SK-N-SH (cell line): ENCODE measurements around the gene VDR. TPM values are rescaled to one million over a fixed set of nuclear protein-coding genes. Genes with fewer than 3 reads are reported as not detected.

Experiments used
- CTCF ChIA-PET: fragments of 300-600, 350-600 bp; formaldehyde crosslinking; extraction: SDS; loops from one replicate; lab custom pipeline; 2021; lab: Yijun Ruan, JAX
- POLR2A ChIA-PET: fragments of 350-600 bp; sonication (Branson Sonifier 250); formaldehyde crosslinking; extraction: SDS; loops from one replicate; lab custom pipeline; 2020; ENCODE audit warnings: antibody characterized with exemption, inconsistent platforms; lab: Yijun Ruan, JAX
- DNase-seq: peaks from one replicate; pipeline ENCODE4 v3.0.0; 2012
- H2AFZ ChIP-seq: fragments of 200-600 bp; sonication (generic); 2 replicates; pipeline ENCODE4 v1.8.1; 2016; ENCODE audit warnings: antibody characterized with exemption, mild to moderate bottlenecking, low read depth
- H3F3A ChIP-seq: fragments of 200-600 bp; sonication (generic); replicated peaks from 2 replicates; pipeline ENCODE3; 2016; ENCODE audit warnings: antibody characterized with exemption, mild to moderate bottlenecking; ENCODE audit not compliant: insufficient read depth
- H3K27ac ChIP-seq, 2 experiments: fragments of 200-500 bp in 1 of 2; fragments of 200-600 bp in 1 of 2; sonication (Bioruptor generic) in 1 of 2; sonication (generic), shearing (Covaris generic) in 1 of 2; 2 replicates each; pipeline versions ENCODE4 v1.5.1 to v1.6.1; 2014 to 2016; ENCODE audit warnings: low read depth in 2 of 2, inconsistent platforms in 1 of 2, low read length in 1 of 2, mild to moderate bottlenecking in 1 of 2, mixed read lengths in 1 of 2
- H3K27me3 ChIP-seq: fragments of 200-600 bp; sonication (generic), shearing (Covaris generic); 2 replicates; pipeline ENCODE4 v1.6.1; 2016; ENCODE audit warnings: mixed run types; ENCODE audit not compliant: insufficient read depth
- H3K36me3 ChIP-seq, 2 experiments: fragments of 200-500 bp in 1 of 2; fragments of 200-600 bp in 1 of 2; sonication (Bioruptor generic) in 1 of 2; sonication (generic) in 1 of 2; replicated peaks in 1 of 2; 2 replicates each; pipeline versions ENCODE3 to v1.5.1; 2014 to 2016; ENCODE audit warnings: low read length in 1 of 2, mild to moderate bottlenecking in 1 of 2; ENCODE audit not compliant: insufficient read depth in 2 of 2, control insufficient read depth in 1 of 2
- H3K4me1 ChIP-seq, 2 experiments: fragments of 200-500 bp in 1 of 2; fragments of 200-600 bp in 1 of 2; sonication (Bioruptor generic) in 1 of 2; sonication (generic), shearing (Covaris generic) in 1 of 2; 2 replicates each; pipeline versions ENCODE4 v1.5.1 to v1.6.1; 2014 to 2016; ENCODE audit warnings: low read depth in 1 of 2, low read length in 1 of 2, mixed run types in 1 of 2; ENCODE audit not compliant: insufficient read depth in 2 of 2, control insufficient read depth in 1 of 2
- H3K4me2 ChIP-seq: fragments of 200-600 bp; sonication (generic), shearing (Covaris generic); 2 replicates; pipeline ENCODE4 v1.6.1; 2017; ENCODE audit warnings: mixed run types
- H3K4me3 ChIP-seq, 2 experiments: fragments of 200-500 bp in 1 of 2; fragments of 200-600 bp in 1 of 2; sonication (Bioruptor generic) in 1 of 2; sonication (generic), shearing (Covaris generic) in 1 of 2; 2 replicates each; pipeline versions ENCODE4 v1.5.1 to v1.8.1; 2014 to 2016; ENCODE audit warnings: low read depth in 2 of 2, inconsistent platforms in 1 of 2, low read length in 1 of 2, mild to moderate bottlenecking in 1 of 2, mixed read lengths in 1 of 2, moderate library complexity in 1 of 2
- H3K79me2 ChIP-seq: fragments of 200-600 bp; sonication (generic); 2 replicates; pipeline ENCODE4 v1.8.1; 2017; ENCODE audit warnings: mild to moderate bottlenecking; ENCODE audit not compliant: insufficient read depth
- H3K9ac ChIP-seq: fragments of 200-600 bp; sonication (generic); 2 replicates; pipeline ENCODE4 v1.6.1; 2017; ENCODE audit warnings: mixed run types
- H3K9me2 ChIP-seq: fragments of 200-600 bp; sonication (generic); 2 replicates; pipeline ENCODE4 v1.6.1; 2017; ENCODE audit warnings: mixed run types
- H3K9me3 ChIP-seq: fragments of 200-600 bp; sonication (generic); 2 replicates; pipeline ENCODE4 v1.6.1; 2017; ENCODE audit warnings: mixed run types, mild to moderate bottlenecking, moderate library complexity
- H4K20me1 ChIP-seq: fragments of 200-600 bp; sonication (generic); 2 replicates; pipeline ENCODE4 v1.6.1; 2017; ENCODE audit warnings: mild to moderate bottlenecking, mixed run types; ENCODE audit not compliant: insufficient read depth
- CHD2 ChIP-seq: fragments of 150-350 bp; IDR thresholded peaks from 2 replicates; pipeline ENCODE4 v1.6.1; 2018; ENCODE audit warnings: low read length; ENCODE audit not compliant: partially characterized antibody
- GABPA ChIP-seq: IDR thresholded peaks from 2 replicates; pipeline ENCODE4 v1.4.0; 2012; ENCODE audit warnings: low read depth, mild to moderate bottlenecking
- MEF2A ChIP-seq: IDR thresholded peaks from 2 replicates; pipeline ENCODE4 v1.4.0; 2012; ENCODE audit warnings: low read depth, borderline replicate concordance
- NFIC ChIP-seq: IDR thresholded peaks from 2 replicates; pipeline ENCODE4 v1.4.0; 2012; ENCODE audit warnings: borderline replicate concordance
- PBX3 ChIP-seq: IDR thresholded peaks from 2 replicates; pipeline ENCODE4; 2012
- POLR2AphosphoS5 ChIP-seq: IDR thresholded peaks from 2 replicates; pipeline ENCODE4 v1.6.1; 2012; ENCODE audit warnings: low read depth, low read length
- RAD21 ChIP-seq: IDR thresholded peaks from 2 replicates; pipeline ENCODE4 v1.6.1; 2012; ENCODE audit warnings: mild to moderate bottlenecking, low read length
- SMC3 ChIP-seq: IDR thresholded peaks from 2 replicates; pipeline ENCODE4 v1.6.1; 2012; ENCODE audit warnings: low read depth, low read length, improper control_type of control experiment
- TAF1 ChIP-seq: IDR thresholded peaks from 2 replicates; pipeline ENCODE4 v1.6.1; 2012; ENCODE audit warnings: low read depth, mild to moderate bottlenecking, low read length, moderate library complexity, borderline replicate concordance
- USF1 ChIP-seq: IDR thresholded peaks from 2 replicates; pipeline ENCODE4 v1.4.0; 2012; ENCODE audit warnings: low read depth, borderline replicate concordance
- ZBTB33 ChIP-seq: IDR thresholded peaks from 2 replicates; pipeline ENCODE4 v1.4.0; 2012; ENCODE audit warnings: low read depth, borderline replicate concordance
- WGBS: methylation state at CpG from one replicate; pipeline ENCODE4 v1.1.6; 2017; ENCODE audit warnings: low lambda C conversion rate; 5-methylcytosine and 5-hydroxymethylcytosine counted together
- polyA plus RNA-seq, 3 experiments: library from polyadenylated mRNA; depleted of rRNA; stranded (reverse); fragments of >200 nt; gene quantifications; 2 replicates each; pipeline ENCODE4 v1.2.3, GENCODE V29; 2012

The VDR gene
- polyA plus RNA-seq, 1 of the 3 experiments (the other 2 are of a cell fraction) = 0.33 TPM

- H3K27me3 ChIP-seq = no peaks in the 10 kb centered on the region
- peaks cover 0 to 14% of the 10 kb centered on the region in 2 experiments; a peak in 1 of 4 replicates for H3K4me1 ChIP-seq
- 68% methylated on average over 13 of the region's 13 CpGs for WGBS
- H3K9ac ChIP-seq = no peak overlapping the region
- no peaks in the 10 kb centered on the region for H3K9me3 ChIP-seq
- H3K27ac ChIP-seq = no peak overlapping the region
- DNase-seq = no peak
- ChIA-PET POLR2A (no interaction called here), CTCF (interaction anchor here (0.9 to 2.5 kb wide), 5 partner anchors 9 to 49 kb away, joined by 3 to 9 read pairs (median 7); partner anchors contain the start of gene VDR)
- H2AFZ ChIP-seq = no peak overlapping the region
- H4K20me1 ChIP-seq = no peaks in the 10 kb centered on the region
- H3K4me2 ChIP-seq = no peak overlapping the region
- TF ChIP-seq SMC3 (no peak), GABPA (no peak), TAF1 (no peak), RAD21 (no peak), NFIC (no peak), CHD2 (no peak), MEF2A (no peak), POLR2AphosphoS5 (no peak), USF1 (no peak), ZBTB33 (no peak)
- H3K79me2 ChIP-seq = no peaks in the 10 kb centered on the region
- no peaks in the 10 kb centered on the region for H3F3A ChIP-seq
- H3K9me2 ChIP-seq = no peaks in the 10 kb centered on the region
- H3K4me3 ChIP-seq = no peak overlapping the region
- no peaks in the 10 kb centered on the region for H3K36me3 ChIP-seq
These were observed 18.1 kb downstream of the VDR start for GRCh38 chr12:47886510-47887240.

- H3K4me3 ChIP-seq = no peak overlapping the region
- H3K9ac ChIP-seq = no peak overlapping the region
- TF ChIP-seq NFIC (no peak), PBX3 (no peak)
- H3K4me1 ChIP-seq = peaks cover 0 to 14% of the 10 kb centered on the region in 2 experiments; a peak in 1 of 4 replicates
- no peak overlapping the region for H3K4me2 ChIP-seq
- ChIA-PET CTCF (interaction anchor here (1.0 to 2.5 kb wide), 4 partner anchors 10 to 47 kb away, joined by 4 to 9 read pairs (median 6); partner anchors contain the start of gene VDR), POLR2A (no interaction called here)
- 39% methylated on average over 2 of the region's 2 CpGs for WGBS
- no peaks in the 10 kb centered on the region for H3K36me3 ChIP-seq
- H4K20me1 ChIP-seq = no peaks in the 10 kb centered on the region
- no peaks in the 10 kb centered on the region for H3K9me3 ChIP-seq
- H3F3A ChIP-seq = no peaks in the 10 kb centered on the region
- no peak for DNase-seq
- H3K27ac ChIP-seq = no peak overlapping the region
- no peak overlapping the region for H2AFZ ChIP-seq
- H3K27me3 ChIP-seq = no peaks in the 10 kb centered on the region
- H3K9me2 ChIP-seq = no peaks in the 10 kb centered on the region
- H3K79me2 ChIP-seq = no peaks in the 10 kb centered on the region
These were observed 19.2 kb downstream of the VDR start for GRCh38 chr12:47885566-47885965.
